A673 (cell line): Measurements from ENCODE around the gene ZYG11B. TPM values are rescaled to one million over a fixed set of nuclear protein-coding genes. Genes with fewer than 3 reads are reported as not detected.

Experiments used
- BruUV-seq: library from RNA; stranded (reverse); fragments of 400-500 nt; replicated peaks from 2 replicates; lab custom pipeline; 2021; lab: Mats Ljungman, UMichigan
- CTCF ChIA-PET: fragments of 300-600 bp; sonication (Branson Sonifier 250); formaldehyde crosslinking; loops from one replicate; lab custom pipeline; 2022; ENCODE audit warnings: antibody characterized with exemption; lab: Charles Lee
- POLR2A ChIA-PET: fragments of 300-600 bp; sonication (Branson Sonifier 250); formaldehyde crosslinking; loops from one replicate; lab custom pipeline; 2022; ENCODE audit warnings: antibody characterized with exemption; ENCODE audit not compliant: low non-redundant PET; lab: Charles Lee
- DNase-seq: peaks from one replicate; pipeline ENCODE4 v3.0.0-alpha.2; 2015; ENCODE audit warnings: low spot score
- H3K27ac ChIP-seq: fragments of 200-600 bp; sonication (generic); 2 replicates; pipeline ENCODE4 v1.5.1; 2016; ENCODE audit warnings: mixed run types, low read depth, mild to moderate bottlenecking, mixed read lengths, antibody characterized with exemption, low read length; ENCODE audit not compliant: poor library complexity, severe bottlenecking
- H3K27me3 ChIP-seq: fragments of 200-600 bp; sonication (generic); replicated peaks from 2 replicates; pipeline ENCODE4 v1.6.1; 2017; ENCODE audit warnings: mixed run types, low read depth, mild to moderate bottlenecking, mixed read lengths, antibody characterized with exemption, low read length; ENCODE audit not compliant: insufficient read depth, poor library complexity
- H3K36me3 ChIP-seq: fragments of 200-600 bp; sonication (generic); 2 replicates; pipeline ENCODE4 v1.6.1; 2016; ENCODE audit warnings: mixed run types, mild to moderate bottlenecking, mixed read lengths, antibody characterized with exemption, low read length; ENCODE audit not compliant: insufficient read depth, poor library complexity, severe bottlenecking
- H3K4me1 ChIP-seq: fragments of 200-600 bp; sonication (generic); 2 replicates; pipeline ENCODE4 v1.6.1; 2017; ENCODE audit warnings: mixed run types, mild to moderate bottlenecking, mixed read lengths, antibody characterized with exemption, low read length; ENCODE audit not compliant: insufficient read depth, poor library complexity, severe bottlenecking
- H3K4me3 ChIP-seq: fragments of 200-600 bp; sonication (generic); 2 replicates; pipeline ENCODE4 v1.5.1; 2016; ENCODE audit warnings: low read depth, mixed run types, mild to moderate bottlenecking, mixed read lengths, low read length; ENCODE audit not compliant: poor library complexity, severe bottlenecking
- H3K9me3 ChIP-seq: fragments of 200-600 bp; sonication (generic); 2 replicates; pipeline ENCODE4 v1.6.1; 2016; ENCODE audit warnings: mixed run types, low read depth, mild to moderate bottlenecking, mixed read lengths, antibody characterized with exemption, low read length; ENCODE audit not compliant: poor library complexity, severe bottlenecking
- EZH2 ChIP-seq: fragments of 200-600 bp; sonication (generic); IDR thresholded peaks from 2 replicates; pipeline ENCODE4 v1.6.1; 2017; ENCODE audit warnings: borderline replicate concordance, low read depth, mild to moderate bottlenecking, mixed read lengths, antibody characterized with exemption, low read length; ENCODE audit not compliant: poor library complexity, severe bottlenecking
- intact Hi-C: fragments of 100-400 bp; cut with micrococcal nuclease; formaldehyde crosslinking; loops from one replicate; pipeline ENCODE4 v1.10.0; 2022; ENCODE audit not compliant: unreplicated experiment
- total RNA-seq: library from RNA; stranded (reverse); gene quantifications from 2 replicates; pipeline ENCODE4 v1.2.3, GENCODE V29; 2021
- TF ChIP-seq, protein P1 (sequence below): fragments of 300-800, 200-600 bp; sonication (generic); conservative IDR thresholded peaks from 2 replicates; pipeline ENCODE4 v1.5.1; 2017; ENCODE audit warnings: low read depth, mild to moderate bottlenecking, antibody characterized with exemption, low read length, moderate library complexity, mixed read lengths

The ZYG11B gene
- total RNA-seq, 1 experiment from 2014 or later = 23.1 TPM

DNA sequence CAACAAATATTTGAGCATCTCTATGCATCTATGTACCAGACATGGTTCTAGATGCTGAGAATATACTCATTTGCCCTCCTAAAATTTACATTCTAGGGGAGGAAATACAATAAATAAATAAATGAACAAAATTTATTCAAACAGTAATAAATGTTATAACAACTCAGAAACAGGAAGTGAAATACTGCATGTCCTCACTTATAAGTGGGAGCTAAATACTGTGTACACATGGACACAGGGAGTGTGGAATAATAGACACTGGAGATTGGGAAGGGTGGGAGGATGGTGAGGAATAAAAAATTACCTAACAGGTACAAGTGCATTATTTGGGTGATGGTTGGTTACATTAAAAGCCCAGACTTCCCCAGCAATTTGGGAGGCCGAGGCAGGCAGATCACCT is 32.4 kb upstream of the ZYG11B start:
- H3K27me3 ChIP-seq = no peaks in the 10 kb centered on the region
- ChIA-PET CTCF (interaction anchor here (0.7 kb wide), 1 partner anchor 9 kb away, joined by 6 read pairs; no protein-coding TSS in a partner anchor), POLR2A (interaction anchor here (0.6 kb wide), 1 partner anchor 551 kb away, joined by 4 read pairs; no protein-coding TSS in a partner anchor)
- no peak for TF ChIP-seq EZH2
- TF ChIP-seq, protein P1, sequence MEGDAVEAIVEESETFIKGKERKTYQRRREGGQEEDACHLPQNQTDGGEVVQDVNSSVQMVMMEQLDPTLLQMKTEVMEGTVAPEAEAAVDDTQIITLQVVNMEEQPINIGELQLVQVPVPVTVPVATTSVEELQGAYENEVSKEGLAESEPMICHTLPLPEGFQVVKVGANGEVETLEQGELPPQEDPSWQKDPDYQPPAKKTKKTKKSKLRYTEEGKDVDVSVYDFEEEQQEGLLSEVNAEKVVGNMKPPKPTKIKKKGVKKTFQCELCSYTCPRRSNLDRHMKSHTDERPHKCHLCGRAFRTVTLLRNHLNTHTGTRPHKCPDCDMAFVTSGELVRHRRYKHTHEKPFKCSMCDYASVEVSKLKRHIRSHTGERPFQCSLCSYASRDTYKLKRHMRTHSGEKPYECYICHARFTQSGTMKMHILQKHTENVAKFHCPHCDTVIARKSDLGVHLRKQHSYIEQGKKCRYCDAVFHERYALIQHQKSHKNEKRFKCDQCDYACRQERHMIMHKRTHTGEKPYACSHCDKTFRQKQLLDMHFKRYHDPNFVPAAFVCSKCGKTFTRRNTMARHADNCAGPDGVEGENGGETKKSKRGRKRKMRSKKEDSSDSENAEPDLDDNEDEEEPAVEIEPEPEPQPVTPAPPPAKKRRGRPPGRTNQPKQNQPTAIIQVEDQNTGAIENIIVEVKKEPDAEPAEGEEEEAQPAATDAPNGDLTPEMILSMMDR = no peak
- peaks cover 23% of the 10 kb centered on the region for H3K36me3 ChIP-seq
- H3K27ac ChIP-seq = no peak overlapping the region
- intact Hi-C loops = no loop called here
- no peaks in the 10 kb centered on the region for H3K9me3 ChIP-seq
- no peak for DNase-seq
- no peak overlapping the region for H3K4me3 ChIP-seq
- TSS peak; percentile 1 for BruUV-seq
- peaks cover 4% of the 10 kb centered on the region for H3K4me1 ChIP-seq

DNA sequence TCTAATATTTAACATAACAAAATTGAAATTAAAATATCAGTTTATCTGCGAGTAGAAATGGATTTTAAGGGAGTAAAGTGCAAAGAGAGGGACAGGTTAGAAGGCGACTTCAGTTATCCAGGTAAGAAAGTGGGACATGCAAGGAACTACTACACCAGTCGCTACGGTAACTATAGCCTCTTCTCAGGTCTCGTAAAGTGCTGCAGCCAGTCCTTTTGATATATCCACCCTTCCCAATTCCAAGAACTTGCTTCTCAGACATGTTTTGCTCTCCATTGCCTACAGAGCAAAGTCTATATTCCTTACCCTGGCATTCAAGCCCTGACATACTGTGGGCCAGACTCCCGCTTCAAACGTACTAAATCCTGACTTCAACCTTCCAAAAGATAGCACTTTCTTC is 30.6 kb upstream of the ZYG11B start:
- DNase-seq = no peak

DNA sequence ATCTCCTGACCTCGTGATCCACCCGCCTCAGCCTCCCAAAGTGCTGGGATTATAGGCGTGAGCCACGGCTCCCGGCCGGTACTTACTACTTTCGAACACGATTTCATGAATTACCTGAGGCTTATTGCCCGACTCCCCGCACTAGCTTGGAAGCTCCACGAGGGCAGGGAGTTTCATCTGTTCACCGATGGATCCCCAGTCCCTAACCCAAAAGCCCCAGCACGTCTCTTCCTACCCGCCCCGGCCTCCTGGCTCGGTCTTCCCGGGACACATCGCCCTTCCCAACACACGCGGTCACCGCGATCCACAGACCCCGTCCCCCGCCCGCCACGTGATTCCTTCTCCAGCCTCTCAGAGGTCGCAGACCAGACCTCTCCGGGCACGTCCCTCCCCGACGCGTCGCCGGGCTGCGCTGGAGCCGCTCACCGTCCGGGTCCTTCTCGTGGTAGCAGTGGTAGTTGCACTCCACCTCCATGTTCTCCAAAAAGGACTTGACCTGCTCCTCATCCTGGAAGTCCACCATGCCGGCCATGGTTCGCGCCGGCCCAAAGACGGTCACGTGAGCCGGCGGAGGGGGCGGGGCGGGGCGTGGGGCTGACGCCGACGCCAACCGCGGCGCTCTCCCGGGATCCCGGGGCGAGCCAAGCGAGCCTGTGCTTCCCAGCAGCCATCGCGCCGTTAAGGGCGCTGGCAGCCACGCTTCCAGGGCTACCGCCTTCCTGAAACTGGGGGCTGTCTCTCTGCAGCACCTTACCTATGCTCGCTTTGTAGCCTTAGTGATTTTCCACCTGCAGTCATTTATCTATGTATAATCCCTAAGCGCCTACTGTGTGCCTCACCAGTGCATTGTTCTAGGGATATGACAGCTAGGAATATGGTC is 28.2 kb upstream of the ZYG11B start, which contains the start of gene COA7:
Gene COA7 (minus strand): TSS at position 553 of the 880 bp plus-strand sequence. CDS start 21 bp downstream, at position 532.
- intact Hi-C loops = no loop called here
- peaks cover 4% of the 10 kb centered on the region for H3K36me3 ChIP-seq
- no peak for TF ChIP-seq EZH2
- TF ChIP-seq, protein P1 = no peak
- peaks cover 4% of the 10 kb centered on the region for H3K4me1 ChIP-seq
- BruUV-seq = no TSS peak
- peak within 1 kb of the TSS; percentile 80 for H3K4me3 ChIP-seq
- ChIA-PET CTCF (interaction anchor here (0.5 kb wide), 1 partner anchor 273 kb away, joined by 3 read pairs; no protein-coding TSS in a partner anchor), POLR2A (no interaction called here)
- H3K27ac ChIP-seq = peak within 1 kb of the TSS; percentile 83
- H3K27me3 ChIP-seq = no peaks in the 10 kb centered on the region
- DNase-seq = peak; percentile 91
- H3K9me3 ChIP-seq = no peaks in the 10 kb centered on the region

More for the DNA sequence above, 30.6 kb upstream of the ZYG11B start:
- no peak for TF ChIP-seq EZH2
- TF ChIP-seq, protein P1 = no peak
- Histone ChIP-seq H3K9me3 (no peaks in the 10 kb centered on the region), H3K36me3 (peaks cover 17% of the 10 kb centered on the region), H3K4me1 (peaks cover 4% of the 10 kb centered on the region), H3K27ac (no peak overlapping the region), H3K27me3 (no peaks in the 10 kb centered on the region), H3K4me3 (no peak overlapping the region)
- intact Hi-C loops = no loop called here
- POLR2A ChIA-PET = no interaction called here
- TSS peak; percentile 32 for BruUV-seq
- CTCF ChIA-PET = interaction anchor here (0.6 kb wide), 1 partner anchor 296 kb away, joined by 3 read pairs; no protein-coding TSS in a partner anchor
